ENCODE results near the gene STK17A.

- TF ChIP-seq POLR2AphosphoS5 (IDR thresholded peaks at IDR 0.05; ENCODE audit: borderline replicate concordance, low read depth, low read length), result no peak
- TF ChIP-seq EZH2 (IDR thresholded peaks at IDR 0.05), result no peak
Measured at GRCh38 chr7:43572516-43573049, 10.3 kb upstream of the STK17A start.

Data from SK-N-MC (cell line).